CD4-positive, alpha-beta T cell treated with Interleukin-17A for 1 hour (primary cell): ENCODE measurements around the gene PDF.
"Not testable (repeated sequence)": the region's sequence is repeated elsewhere in the genome, so short reads cannot be mapped to it uniquely, and the experiment has no call there.

Experiments used
- DNase-seq: peaks from one replicate; pipeline ENCODE4 v3.0.0-alpha.2; 2020

Gene PDF, protein sequence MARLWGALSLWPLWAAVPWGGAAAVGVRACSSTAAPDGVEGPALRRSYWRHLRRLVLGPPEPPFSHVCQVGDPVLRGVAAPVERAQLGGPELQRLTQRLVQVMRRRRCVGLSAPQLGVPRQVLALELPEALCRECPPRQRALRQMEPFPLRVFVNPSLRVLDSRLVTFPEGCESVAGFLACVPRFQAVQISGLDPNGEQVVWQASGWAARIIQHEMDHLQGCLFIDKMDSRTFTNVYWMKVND

DNA sequence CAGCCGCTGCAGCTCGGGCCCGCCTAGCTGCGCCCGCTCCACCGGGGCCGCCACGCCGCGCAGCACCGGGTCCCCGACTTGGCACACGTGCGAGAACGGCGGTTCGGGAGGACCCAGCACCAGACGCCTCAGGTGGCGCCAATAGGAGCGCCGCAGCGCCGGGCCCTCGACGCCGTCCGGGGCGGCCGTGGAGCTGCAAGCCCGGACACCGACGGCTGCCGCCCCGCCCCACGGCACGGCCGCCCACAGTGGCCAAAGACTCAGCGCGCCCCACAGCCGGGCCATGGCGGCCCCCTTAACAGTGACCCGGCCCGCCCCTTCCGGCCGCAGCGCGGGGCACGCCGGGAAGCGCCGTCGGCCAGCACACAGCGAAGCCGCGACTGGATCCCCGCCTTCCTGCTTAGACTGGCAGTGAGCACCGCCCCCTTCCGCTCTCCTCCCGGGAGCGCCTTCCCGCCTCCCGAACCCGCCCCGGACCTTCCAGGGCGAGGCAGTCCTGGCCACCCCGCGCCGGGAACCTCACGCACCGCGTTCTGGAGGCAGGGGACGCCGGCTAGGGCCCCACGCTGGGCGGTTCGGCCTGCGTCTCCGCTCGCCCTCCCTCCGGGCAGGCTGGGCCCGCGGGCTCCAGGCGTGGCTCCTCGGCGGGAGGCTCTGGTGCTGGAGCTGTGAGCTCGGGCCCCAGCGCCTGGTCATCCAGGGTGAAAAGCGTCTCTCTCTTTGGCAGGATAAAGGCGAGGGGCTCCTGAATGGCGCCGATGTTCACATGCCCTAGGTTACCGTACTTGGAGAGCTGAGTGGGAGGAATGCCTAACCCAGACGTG lies at the start of gene PDF:
Gene PDF (minus strand): TSS at position 303 of the 824 bp plus-strand sequence. CDS start 18 bp downstream, at position 285.
- DNase-seq, result peak; percentile 82

DNA sequence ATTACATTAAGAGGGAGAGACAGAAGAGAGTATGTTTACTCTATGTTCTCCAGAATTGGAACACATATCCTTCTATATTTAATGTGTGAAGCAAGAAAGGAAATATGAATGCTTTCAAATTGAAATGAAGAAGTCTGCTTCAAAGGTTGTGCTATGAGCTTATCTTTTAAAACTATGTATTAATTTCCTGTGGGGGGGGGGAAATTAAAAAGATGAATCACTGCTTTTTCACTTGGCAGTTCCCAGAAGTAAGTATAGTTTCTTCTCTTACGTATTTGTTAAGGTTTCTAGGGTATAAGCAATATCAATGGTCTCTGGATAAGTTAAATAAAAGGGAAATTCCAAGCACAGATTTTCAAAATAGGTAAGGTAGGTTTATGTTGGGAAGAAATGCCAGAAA lies 48.4 kb upstream of the PDF start:
- no peak for DNase-seq

DNA sequence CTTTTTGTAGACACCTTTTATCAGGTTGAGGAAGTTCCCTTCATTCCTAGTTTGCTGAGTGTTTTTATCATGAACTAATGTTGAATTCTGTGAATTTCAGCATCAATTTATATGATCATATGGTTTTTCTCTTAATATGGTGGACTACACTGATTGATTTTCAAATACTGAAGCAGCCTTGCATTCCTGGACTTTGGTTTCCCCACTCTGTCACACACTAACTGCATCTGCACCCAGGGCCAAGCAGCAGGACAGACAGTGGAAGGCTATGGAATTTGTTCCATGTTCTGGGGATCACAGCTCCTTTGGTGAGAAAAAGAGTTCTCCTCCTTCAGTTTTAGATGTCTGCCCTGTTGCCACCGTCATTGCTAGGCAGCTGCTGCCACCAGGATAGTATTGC lies 47.6 kb upstream of the PDF start:
- DNase-seq, result no peak

DNA sequence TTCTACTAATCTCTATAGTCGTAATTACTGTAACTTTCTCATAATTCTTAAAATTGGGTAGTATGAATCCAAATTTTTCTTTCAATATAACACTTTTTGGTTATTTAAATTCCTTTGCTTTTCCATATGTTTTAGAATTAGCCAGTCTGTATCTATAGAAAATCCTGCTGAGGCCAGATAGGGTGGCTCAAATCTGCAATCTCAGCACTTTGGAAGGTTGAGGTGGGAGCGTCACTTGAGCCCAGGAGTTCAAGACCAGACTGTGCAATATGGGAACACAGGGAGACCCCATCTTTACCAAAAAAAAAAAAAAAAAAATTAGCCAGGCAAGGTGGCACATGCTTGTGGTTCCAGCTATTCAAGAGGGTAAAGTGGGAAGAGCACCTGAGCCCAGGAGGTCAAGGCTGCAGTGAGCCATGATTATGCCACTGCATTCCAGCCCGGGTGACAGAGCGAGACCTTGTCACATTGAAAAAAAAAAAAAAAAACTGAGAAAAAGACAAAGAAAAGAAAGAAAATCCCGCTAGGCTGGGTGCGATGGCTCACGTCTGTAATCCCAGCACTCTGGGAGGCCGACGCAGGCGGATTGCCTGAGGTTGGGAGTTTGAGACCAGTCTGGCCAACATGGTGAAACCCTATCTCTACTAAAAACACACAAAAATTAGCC lies 46.1 kb upstream of the PDF start:
- DNase-seq, result no peak

DNA sequence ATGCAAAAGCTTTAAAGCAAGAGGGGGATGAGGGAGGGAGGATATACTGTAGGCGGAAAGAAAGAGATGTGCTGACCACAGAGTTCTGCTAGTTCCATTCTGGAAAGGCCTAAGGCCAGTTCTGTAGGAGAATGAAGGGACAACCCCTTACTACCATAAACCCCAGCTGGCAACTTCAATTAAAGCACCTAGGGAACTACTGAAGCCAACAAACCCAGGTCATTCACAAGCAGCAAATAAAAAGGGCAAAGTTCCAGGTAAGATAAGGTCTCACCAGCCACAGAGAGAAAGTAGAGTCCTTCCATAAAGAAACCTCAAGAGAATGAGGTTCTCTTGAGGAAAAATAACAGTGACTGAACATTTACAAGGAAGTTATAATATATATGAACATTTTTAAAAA lies 42.6 kb upstream of the PDF start:
- no peak for DNase-seq

DNA sequence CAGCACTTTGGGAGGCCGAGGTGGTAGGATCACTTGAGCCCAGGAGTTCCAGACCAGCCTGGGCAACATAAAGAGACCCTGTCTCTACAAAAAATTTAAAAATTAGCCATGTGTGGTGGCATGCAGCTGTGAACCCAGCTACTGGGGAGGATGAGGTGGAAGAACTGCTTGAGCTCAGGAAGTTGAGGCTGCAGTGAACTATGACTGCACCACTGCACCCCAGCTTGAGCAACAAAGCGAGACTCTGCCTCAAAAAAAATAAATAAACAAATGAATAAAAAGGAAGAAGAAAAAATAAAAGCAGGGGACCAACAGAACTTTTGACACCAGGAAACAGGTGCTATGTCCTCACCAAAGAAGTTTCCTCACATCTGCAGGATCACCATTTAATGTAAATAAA lies 41.2 kb upstream of the PDF start:
- no peak for DNase-seq

DNA sequence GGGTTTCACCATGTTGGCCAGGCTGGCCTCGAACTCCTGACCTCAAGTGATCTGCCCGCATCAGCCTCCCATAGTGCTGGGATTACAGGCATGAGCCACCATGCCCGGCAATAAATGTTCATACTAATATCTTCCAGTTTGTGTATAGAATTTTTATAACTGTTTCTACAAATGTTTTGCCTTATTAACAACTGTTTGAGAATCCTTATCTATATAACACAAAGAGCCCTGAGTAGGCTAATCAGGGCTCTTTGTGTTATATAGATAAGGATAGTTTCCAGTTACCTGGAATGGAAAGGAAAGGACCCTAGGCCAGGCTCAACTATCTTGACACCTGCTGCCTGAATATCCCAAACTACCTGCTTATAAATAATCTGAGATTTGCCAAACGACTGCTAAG lies 38.5 kb upstream of the PDF start:
- no peak for DNase-seq

DNA sequence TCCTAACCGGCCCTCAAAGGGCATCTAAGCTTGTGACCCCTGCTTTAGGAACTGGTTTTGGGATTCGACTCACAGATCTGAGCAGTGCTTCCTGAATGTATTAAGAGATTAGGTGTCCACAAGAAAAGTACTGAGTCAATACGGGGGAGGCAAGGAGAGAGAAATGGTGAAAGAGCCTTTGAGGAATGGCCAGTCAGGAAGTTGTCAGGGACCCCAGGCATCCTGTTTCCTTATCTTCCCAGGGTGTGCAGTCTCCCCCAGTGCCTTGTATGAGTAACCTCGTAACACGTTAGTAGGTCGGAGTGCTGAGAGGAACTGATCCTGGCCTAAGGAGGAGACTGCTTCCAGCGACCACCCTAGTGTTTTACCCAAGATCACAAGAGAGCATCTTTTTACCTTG lies 37.6 kb upstream of the PDF start:
- no peak for DNase-seq

DNA sequence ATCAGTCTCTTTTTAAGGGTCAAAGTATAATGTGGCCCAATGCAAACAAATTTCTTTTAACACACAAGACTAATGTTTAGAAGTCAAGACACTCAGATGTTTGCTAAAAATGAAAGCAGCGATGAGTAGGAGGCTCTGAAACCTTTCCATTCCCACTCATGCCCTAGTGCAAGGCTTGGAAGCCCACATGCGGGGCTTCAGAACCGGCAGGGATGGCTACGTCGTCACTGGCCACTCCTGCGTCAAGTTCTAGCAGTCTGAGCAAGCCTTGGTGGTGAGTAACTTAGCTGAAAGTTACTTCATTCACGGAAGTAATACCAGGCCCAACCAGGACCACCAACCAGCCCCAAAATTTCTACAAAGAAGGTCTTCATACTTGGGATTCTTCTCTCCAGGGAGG lies 36.0 kb upstream of the PDF start:
- DNase-seq, result no peak

DNA sequence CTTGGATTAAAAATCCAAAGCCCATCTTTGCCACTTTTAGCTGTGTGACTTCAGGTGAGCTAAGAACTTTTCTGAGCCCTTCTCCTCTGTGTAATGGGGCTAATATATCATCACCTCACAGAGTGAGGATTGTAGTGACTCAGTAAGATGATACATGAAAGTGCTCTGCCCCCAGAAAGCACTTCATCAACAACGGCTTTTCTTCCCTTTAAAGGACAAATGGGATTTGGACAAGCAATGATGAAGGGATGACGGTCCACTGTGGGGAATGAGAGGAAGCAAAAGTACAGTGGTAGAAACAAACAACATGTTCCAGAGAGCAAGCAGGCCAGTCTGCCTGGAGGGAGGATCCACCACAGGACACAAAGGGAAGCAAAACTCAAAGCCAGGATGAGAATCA lies 35.5 kb upstream of the PDF start:
- DNase-seq, result no peak

DNA sequence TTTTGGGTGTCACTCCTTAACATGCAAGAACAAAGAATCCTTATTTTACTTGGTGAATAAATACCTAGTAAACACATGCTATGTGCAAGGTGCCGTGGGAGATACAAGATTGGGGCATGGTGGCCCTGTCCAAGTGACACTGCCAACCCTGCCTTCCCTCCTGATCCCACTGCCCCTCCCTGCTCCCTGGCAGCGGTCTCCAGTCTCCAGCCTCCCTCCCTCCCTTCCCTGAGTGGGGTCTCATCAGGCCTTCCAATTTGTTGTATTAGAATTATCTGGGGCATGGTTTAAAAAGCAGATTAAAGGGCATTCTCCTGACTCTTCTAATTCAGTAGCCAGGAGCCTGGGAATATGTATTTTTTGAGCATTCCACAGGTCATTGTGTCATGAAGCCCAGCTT lies 33.7 kb upstream of the PDF start:
- no peak for DNase-seq

DNA sequence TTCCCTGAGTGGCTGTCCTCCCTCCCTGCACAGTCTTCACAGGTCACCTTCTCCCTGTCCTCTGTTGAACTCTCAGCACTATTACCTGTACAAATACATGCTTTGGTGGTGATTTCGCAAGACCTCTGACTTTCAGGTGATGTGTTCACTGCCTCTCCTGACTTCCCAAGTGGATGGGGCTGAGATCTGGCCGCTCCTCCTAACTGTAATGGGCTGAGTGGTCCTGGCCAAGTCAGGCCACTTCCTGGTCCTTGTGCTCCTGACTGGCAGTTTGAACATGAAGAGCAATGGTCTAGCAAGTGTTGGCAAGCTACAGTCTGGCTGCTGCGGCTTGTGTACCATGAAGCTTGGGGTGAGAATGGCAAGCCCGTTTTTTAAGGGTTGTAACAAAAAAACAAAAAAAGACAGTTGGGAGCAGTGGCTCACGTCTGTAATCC lies 32.9 kb upstream of the PDF start:
- DNase-seq, result no peak

DNA sequence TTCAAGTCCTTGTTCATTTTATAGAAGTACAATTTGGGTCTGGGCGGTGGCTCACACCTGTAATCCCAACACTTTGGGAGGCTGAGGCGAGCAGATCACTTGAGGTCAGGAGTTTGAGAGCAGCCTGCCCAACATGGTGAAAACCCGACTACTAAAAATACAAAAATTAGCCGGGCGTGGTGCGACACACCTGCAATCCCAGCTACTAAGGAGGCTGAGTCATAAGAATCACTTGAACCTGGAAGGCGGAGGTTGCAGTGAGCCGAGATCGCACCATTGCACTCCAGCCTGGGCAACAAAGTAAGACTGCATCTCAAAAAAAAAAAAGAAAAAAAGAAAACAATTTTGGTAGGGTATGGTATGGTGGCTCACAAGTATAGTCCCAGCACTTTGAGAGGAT lies 29.7 kb upstream of the PDF start:
- not testable (repeated sequence) for DNase-seq

DNA sequence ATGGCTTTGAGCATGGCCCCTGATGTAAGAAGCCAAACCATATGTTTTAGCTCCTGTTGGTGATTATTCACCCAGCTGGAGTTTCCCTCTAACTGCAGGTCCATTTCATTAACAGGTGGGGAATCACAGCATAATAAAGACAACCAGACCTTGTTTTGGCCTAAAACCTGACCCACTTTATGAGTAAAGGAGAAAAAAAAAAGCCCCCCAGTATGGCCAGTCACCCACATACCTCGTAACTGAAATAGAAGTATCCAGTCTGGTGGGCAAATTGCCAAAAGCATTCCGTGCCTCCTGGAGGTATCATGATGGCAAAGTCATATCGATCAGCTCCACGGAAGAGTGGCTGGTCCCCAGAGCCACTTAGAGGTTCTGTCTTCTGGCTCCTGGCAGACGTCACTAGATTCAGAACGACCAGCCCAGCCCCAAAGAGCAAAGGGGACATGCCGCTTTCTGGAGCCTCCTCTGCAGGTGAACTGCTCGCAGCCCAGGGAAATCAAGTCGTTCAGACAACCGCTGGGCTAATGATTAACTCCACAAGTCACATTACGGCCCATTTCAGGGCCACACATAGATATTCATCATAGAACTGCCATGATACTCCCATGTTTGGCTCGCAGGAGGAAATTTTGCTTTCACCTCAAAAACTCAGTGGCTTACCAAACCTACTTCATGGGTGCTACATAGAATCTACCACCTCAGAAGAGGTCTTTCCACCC lies 21.1 kb upstream of the PDF start, which contains the start of gene TMED6:
Gene TMED6 (minus strand): TSS at position 478 of the 719 bp plus-strand sequence. CDS start 33 bp downstream, at position 445.
- no peak for DNase-seq

DNA sequence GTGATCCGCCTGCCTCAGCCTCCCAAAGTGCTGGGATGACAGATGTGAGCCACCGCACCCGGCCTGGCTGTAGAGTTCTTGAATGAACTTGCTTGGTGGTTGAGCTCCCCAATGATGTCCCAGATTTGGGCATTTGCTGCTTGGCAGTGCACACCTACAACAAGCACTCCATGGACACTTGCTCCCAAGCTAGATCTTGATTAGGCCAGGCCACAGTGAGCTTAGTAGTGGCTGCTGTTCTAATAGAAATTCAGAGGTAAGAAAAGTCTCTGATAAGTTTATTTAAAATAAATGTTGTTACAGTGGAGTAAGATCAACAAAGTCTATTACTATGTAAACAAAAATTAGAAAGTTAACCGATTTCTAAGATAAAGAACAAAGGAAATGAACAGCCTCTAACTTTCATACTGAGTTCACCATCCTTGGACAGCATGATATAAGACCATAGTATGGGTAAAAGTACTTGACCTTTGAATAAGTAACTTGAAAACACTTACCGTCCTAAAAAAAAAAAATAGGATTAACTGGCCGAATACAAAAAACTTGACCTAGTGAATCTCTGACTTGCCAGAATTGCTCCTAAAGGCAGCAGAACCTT lies 20.2 kb upstream of the PDF start:
- no peak for DNase-seq

DNA sequence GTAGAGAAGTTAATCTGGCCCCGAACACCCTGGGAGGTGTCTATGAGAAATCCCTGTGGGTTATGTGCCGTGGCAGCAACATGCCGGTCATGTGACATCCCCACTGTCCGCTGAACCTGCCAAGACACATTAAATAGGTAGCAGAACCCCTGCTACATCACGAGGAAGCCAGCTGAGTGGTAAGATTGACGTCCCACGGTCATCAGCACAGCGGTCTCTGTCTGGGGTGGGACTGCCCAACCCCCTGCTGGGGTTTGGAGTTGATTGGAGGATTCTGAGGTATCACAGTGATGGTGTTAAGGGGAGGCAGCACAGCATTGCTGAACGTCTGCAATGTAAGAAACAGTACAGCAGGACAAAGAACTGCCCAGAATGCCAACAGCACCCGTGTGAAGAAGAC lies 19.1 kb upstream of the PDF start:
- no peak for DNase-seq

DNA sequence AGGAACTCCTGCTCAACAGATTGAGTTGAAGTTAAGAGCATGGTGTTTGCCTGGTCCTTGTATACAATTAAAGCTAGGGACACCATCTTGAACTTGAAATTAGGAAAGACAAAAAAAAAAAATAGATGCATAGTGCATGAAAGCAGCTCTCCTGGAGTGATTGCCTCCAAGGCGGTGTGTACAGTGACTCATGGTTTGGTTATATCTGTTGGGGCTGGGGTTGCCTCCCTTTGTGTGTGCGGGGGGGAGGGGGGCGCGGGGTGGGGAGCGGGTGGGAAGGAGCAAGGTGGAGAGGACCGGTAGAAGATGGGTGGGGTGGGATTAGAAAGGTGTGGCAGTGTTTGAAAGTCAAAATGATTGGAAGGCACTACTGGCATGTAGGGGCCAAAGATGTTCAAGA lies 17.8 kb upstream of the PDF start:
- no peak for DNase-seq

DNA sequence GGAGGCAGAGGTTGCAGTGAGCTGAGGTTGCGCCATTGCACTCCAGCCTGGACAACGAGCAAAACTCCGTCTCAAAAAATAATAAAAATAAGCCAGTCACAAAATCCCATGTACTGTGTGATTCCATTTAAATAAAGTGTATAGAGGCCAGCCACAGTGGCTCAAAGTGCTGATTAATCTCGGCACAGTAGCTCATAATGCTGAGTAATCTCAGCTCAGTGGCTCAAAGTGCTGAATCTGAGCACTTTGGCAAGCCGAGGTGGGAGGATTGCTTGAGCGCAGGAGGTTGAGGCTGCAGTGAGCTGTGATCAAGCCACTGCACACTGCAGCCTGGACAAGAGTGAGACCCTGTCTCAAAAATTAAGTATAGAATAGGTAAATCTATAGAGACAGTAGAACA lies 16.3 kb upstream of the PDF start:
- DNase-seq, result no peak

DNA sequence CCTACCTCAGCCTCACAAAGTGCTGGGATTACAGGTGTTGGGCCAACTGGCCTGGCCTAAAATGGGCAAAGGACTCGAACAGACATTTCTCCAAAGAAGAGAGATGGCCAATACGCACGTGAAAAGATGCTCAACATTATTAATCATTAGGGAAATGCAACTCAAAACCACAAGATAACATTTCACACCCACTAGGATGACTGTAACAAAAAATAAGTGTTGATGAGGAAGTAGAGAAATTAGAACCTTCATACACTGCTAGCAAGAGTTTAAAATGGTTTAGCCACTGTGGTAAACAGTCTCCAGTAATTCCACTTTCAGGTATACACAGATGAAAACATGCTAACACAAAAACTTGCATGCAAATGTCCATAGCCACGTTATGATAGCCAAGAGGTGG lies 15.5 kb upstream of the PDF start:
- DNase-seq, result no peak

DNA sequence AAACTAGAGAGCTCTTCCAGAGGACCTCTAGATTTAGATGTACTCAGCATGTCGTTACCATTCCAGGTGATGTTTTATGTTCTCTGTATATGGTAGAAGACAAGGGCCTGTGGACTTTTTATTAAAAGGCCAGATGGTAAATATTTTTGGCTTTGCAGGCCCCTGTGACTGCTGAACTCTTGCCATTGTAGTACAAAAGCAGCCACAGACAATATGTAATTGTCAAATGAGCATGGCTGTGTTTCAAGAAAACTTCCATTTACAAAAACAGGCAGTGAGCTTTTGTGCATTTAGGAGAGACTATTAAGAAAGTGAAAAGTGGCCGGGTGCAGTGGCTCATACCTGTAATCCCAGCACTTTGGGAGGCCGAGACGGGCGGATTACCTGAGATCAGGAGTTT lies 13.8 kb upstream of the PDF start:
- DNase-seq, result no peak

DNA sequence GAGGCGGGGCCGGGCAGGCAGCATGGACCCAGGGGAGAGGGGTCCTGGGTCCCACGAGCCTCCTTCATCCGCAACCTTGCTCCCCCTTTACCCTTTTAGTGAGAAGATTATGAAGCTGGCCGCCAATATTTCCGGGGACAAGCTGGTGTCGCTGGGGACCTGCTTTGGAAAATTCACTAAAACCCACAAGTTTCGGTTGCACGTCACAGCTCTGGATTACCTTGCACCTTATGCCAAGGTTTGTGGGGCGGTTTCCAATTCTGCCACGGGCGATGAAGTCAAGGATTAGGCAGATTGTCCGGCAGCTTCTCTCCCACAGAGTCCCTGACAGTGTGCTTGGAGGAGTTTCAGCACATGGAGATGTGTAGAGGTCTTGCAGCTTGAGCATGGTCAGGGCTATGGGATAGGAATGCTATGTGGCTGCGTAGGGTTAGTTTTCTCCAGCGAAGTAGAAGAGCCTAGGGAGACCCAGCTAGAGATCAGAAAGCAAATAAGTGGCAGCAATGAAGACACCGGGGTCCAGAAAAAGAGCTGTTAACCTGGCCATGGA lies 9.8 kb upstream of the PDF start:
- DNase-seq, result no peak

DNA sequence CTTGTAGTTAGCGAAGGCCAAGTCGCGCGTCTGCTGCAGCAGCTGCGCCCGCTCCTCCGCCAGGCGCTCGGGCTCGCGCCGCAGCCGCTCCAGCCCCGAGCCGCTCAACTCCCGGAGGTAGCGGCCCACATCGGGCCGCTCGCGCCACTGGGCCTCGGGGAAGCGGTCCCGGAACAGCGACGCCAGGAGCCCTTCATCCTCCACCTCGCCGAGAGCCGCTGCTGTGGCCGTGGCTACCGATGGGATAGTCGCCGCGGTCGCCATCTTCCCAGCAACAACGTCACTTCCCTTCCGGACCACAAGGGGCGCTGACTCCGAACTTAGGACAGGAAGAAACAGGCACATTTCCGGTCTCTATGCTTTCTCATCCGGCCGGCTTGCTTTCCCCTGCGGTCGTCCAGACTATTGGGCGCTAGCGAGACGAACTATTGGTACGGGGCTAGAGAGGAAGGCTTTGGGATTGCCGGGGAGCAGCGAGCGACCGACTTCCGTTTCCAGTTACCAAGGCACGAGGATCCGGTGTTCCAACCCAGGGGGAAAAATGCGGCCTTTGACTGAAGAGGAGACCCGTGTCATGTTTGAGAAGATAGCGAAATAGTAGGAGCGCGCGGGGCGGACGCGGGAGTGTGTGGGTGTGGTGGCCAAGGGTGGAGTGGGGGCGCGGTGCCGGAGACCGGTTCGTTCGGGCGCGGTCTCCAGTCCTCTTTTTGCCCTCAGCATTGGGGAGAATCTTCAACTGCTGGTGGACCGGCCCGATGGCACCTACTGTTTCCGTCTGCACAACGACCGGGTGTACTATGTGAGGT lies 9.1 kb upstream of the PDF start, which contains the start of the genes COG8 and NIP7:
Gene COG8 (minus strand): TSS at position 276 of the 806 bp plus-strand sequence. CDS start 12 bp downstream, at position 264.
Gene NIP7 (plus strand): TSS at position 484 of the 806 bp plus-strand sequence. CDS start 58 bp downstream, at position 542.
- DNase-seq, result peak; percentile 96
